ENCODE measurements around the gene RASGRF1.

DNA sequence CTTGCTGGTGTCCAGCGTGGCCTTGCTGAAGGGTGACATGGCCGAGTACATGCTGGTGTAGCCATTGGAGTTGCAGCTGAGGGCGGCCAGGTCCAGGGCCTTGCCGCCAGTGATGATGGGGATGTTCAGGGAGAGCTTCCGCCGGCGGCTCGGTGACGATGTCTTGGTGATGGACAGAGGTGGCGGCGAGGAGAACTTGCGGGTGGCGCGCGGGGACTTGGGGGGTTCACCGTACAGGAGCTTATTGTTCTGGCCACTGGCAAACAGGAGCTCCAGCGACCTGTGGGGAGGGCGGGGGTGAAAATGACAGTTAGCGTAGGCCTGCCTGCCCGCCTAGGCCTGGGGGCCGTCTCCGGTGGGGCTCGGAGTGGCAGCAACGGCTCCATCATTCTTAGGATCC, 86.7 kb downstream of the RASGRF1 start:
- TF ChIP-seq, protein P1, sequence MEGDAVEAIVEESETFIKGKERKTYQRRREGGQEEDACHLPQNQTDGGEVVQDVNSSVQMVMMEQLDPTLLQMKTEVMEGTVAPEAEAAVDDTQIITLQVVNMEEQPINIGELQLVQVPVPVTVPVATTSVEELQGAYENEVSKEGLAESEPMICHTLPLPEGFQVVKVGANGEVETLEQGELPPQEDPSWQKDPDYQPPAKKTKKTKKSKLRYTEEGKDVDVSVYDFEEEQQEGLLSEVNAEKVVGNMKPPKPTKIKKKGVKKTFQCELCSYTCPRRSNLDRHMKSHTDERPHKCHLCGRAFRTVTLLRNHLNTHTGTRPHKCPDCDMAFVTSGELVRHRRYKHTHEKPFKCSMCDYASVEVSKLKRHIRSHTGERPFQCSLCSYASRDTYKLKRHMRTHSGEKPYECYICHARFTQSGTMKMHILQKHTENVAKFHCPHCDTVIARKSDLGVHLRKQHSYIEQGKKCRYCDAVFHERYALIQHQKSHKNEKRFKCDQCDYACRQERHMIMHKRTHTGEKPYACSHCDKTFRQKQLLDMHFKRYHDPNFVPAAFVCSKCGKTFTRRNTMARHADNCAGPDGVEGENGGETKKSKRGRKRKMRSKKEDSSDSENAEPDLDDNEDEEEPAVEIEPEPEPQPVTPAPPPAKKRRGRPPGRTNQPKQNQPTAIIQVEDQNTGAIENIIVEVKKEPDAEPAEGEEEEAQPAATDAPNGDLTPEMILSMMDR (IDR thresholded peaks at IDR 0.05), result no peak
- TF ChIP-seq POLR2A (IDR thresholded peaks at IDR 0.05), result no peak
- no peak for TF ChIP-seq EP300 (IDR thresholded peaks at IDR 0.05; ENCODE audit: low read depth)
- no peak for TF ChIP-seq POLR2AphosphoS5 (IDR thresholded peaks at IDR 0.05)
